ENCODE data around the gene FLG. TPM values are rescaled to one million over a fixed set of nuclear protein-coding genes. Genes with fewer than 3 reads are reported as not detected.
"Not testable (repeated sequence)": the region's sequence is repeated elsewhere in the genome, so short reads cannot be mapped to it uniquely, and the experiment has no call there.

FLG gene
- total RNA-seq, 1 experiment from 2014 or later: not detected

GRCh38 chr1:152313319-152313801 lies 11.7 kb downstream of the FLG start (continued):
- TF ChIP-seq PRDM15 (CRISPR knock-in tag; IDR thresholded peaks at IDR 0.05) (no peak), ARID4B (CRISPR knock-in tag; IDR thresholded peaks at IDR 0.05; ENCODE audit: borderline replicate concordance) (no peak), NR3C1 (CRISPR knock-in tag; conservative IDR thresholded peaks at IDR 0.05; ENCODE audit: low read depth) (no peak), KAT7 (CRISPR knock-in tag; IDR thresholded peaks at IDR 0.05; ENCODE audit: borderline replicate concordance) (no peak), SMAD4 (CRISPR knock-in tag; IDR thresholded peaks at IDR 0.05) (no peak), E2F5 (CRISPR knock-in tag; IDR thresholded peaks at IDR 0.05) (no peak), ZBTB43 (CRISPR knock-in tag; IDR thresholded peaks at IDR 0.05) (no peak)

- H3K4me1 Mint-ChIP-seq; H3K4me3 Mint-ChIP-seq; CTCF ChIA-PET; ATAC-seq; POLR2A ChIA-PET; H3K27ac Mint-ChIP-seq; DNase-seq (ENCODE audit: low spot score): not testable (repeated sequence)
- H3K36me3 Mint-ChIP-seq: peaks cover 76% of the 10 kb centered on the region
- H3K9me3 Mint-ChIP-seq: peaks cover 76% of the 10 kb centered on the region
- peaks cover 35% of the 10 kb centered on the region for H3K27me3 Mint-ChIP-seq (ENCODE audit: low read depth)
Observed at GRCh38 chr1:152312169-152312568, 12.9 kb downstream of the FLG start.

GRCh38 chr1:152309955-152310354 lies 15.1 kb downstream of the FLG start:
- Mint-ChIP-seq H3K27ac (no peak overlapping the region), H3K4me1 (no peaks in the 10 kb centered on the region), H3K27me3 (ENCODE audit: low read depth) (peaks cover 36% of the 10 kb centered on the region), H3K36me3 (peaks cover 86% of the 10 kb centered on the region), H3K4me3 (no peak overlapping the region), H3K9me3 (peaks cover 83% of the 10 kb centered on the region)
- ChIA-PET CTCF (no interaction called here), POLR2A (no interaction called here)
- ATAC-seq: no peak
- DNase-seq (ENCODE audit: low spot score): no peak
- TF ChIP-seq PRDM15 (CRISPR knock-in tag; IDR thresholded peaks at IDR 0.05) (no peak), ATF3 (CRISPR knock-in tag; conservative IDR thresholded peaks at IDR 0.05) (no peak), GTF2I (CRISPR knock-in tag; conservative IDR thresholded peaks at IDR 0.05) (no peak), MLX (CRISPR knock-in tag; IDR thresholded peaks at IDR 0.05) (no peak), ZNF219 (CRISPR knock-in tag; IDR thresholded peaks at IDR 0.05; ENCODE audit: borderline replicate concordance) (no peak), ZNF121 (CRISPR knock-in tag; IDR thresholded peaks at IDR 0.05) (no peak), AFF4 (CRISPR knock-in tag; IDR thresholded peaks at IDR 0.05; ENCODE audit: borderline replicate concordance) (no peak)

Measured in WTC11 (cell line).